ENCODE results near the gene SERINC4. TPM values are rescaled to one million over a fixed set of nuclear protein-coding genes. Genes with fewer than 3 reads are reported as not detected.

Gene SERINC4
- total and polyA plus RNA-seq, 2 of the 4 experiments (the other 2 are of a cell fraction), result under 0.01 to 0.09 TPM

- no TSS peak for BruUV-seq (replicated peaks)
- Histone ChIP-seq H4K20me1 (ENCODE audit: insufficient read depth, low read length) (no peaks in the 10 kb centered on the region), H3K27me3 (ENCODE audit: control insufficient read depth, insufficient read depth, low read length) (no peaks in the 10 kb centered on the region), H3K23ac (ENCODE audit: low read depth, low read length) (no peak overlapping the region), H3K27ac (ENCODE audit: insufficient read depth, low read length) (no peak overlapping the region), H3K18ac (ENCODE audit: low read depth, low read length) (no peak overlapping the region), H2BK20ac (ENCODE audit: low read depth, low read length) (no peak overlapping the region), H3K14ac (replicated peaks; ENCODE audit: low read depth, low read length) (no peak overlapping the region), H3K4ac (ENCODE audit: low read depth, low read length) (no peak overlapping the region), H2BK120ac (ENCODE audit: low read depth, low read length) (no peak overlapping the region), H3K36me3 (ENCODE audit: control insufficient read depth, insufficient read depth, low read length) (peaks cover 71% of the 10 kb centered on the region), H3K4me1 (ENCODE audit: control insufficient read depth, insufficient read depth, low read length) (no peaks in the 10 kb centered on the region; the same call in 1 of the 2 replicates), H2BK5ac (ENCODE audit: low read depth, low read length, poor library complexity, severe bottlenecking) (no peak overlapping the region), H3K4me2 (ENCODE audit: low read depth, low read length) (no peak overlapping the region), H2BK15ac (ENCODE audit: low read depth, low read length) (no peak overlapping the region), H3K79me1 (ENCODE audit: low read depth in 1 of 2, low read length in 2 of 2) (peaks cover 11 to 22% of the 10 kb centered on the region in 2 experiments), H4K8ac (ENCODE audit: low read depth in 2 of 2, low read length in 2 of 2) (no peak overlapping the region), H3K56ac (ENCODE audit: extremely low read depth, insufficient read depth, low read length) (no peak overlapping the region), H4K91ac (ENCODE audit: insufficient read depth, low read depth, low read length) (no peak overlapping the region), H3K4me3 (ENCODE audit: insufficient read depth, low read depth, low read length) (no peak overlapping the region), H4K5ac (ENCODE audit: low read depth, low read length) (no peak overlapping the region), H2AK9ac (replicated peaks; ENCODE audit: low read depth, low read length, poor library complexity) (no peak overlapping the region), H3K9me1 (ENCODE audit: insufficient read depth, low read length) (peaks cover 8% of the 10 kb centered on the region), H2AK5ac (ENCODE audit: low read depth, low read length) (no peak overlapping the region), H3K9ac (ENCODE audit: low read depth, low read length) (no peak overlapping the region), H3K9me3 (ENCODE audit: control insufficient read depth, insufficient read depth, low read length) (no peaks in the 10 kb centered on the region), H2AFZ (replicated peaks; ENCODE audit: low read length, poor library complexity) (no peak overlapping the region)
- whole genome bisulfite sequencing, 2 experiments (ENCODE audit: extremely low coverage in 2 of 2, insufficient read length in 1 of 2), result no CpG with 5 or more reads among the region's 6 CpGs
- DNase-seq (no peak), ATAC-seq (ENCODE audit: low read depth) (peak; percentile 14; the same call in 1 of the 2 replicates)
- in situ Hi-C loops (cut with MboI; ENCODE audit: low sequenced_read_pairs) (no loop called here), dilution Hi-C loops (cut with HindIII; ENCODE audit: low sequenced_read_pairs, unreplicated experiment) (no loop called here), intact Hi-C loops (cut with micrococcal nuclease) (no loop called here)
- no peak for TF ChIP-seq RAD21 (IDR thresholded peaks at IDR 0.05; ENCODE audit: low read length)
- no peak for TF ChIP-seq CEBPB (IDR thresholded peaks at IDR 0.05; ENCODE audit: low read depth, low read length)
- no peak for TF ChIP-seq RFX5 (IDR thresholded peaks at IDR 0.05; ENCODE audit: low read depth, low read length)
- no peak for TF ChIP-seq BHLHE40 (IDR thresholded peaks at IDR 0.05; ENCODE audit: low read depth, low read length)
- TF ChIP-seq MXI1 (IDR thresholded peaks at IDR 0.05; ENCODE audit: borderline replicate concordance, low read depth, low read length), result no peak
- TF ChIP-seq USF2 (IDR thresholded peaks at IDR 0.05; ENCODE audit: low read depth, low read length), result no peak
- TF ChIP-seq ELK1 (IDR thresholded peaks at IDR 0.05; ENCODE audit: borderline replicate concordance, low read depth, low read length), result no peak
- TF ChIP-seq POLR2A (IDR thresholded peaks at IDR 0.05; ENCODE audit: low read depth, low read length), result no peak
- TF ChIP-seq RCOR1 (IDR thresholded peaks at IDR 0.05; ENCODE audit: insufficient replicate concordance, low read length), result no peak
- no peak for TF ChIP-seq MAZ (IDR thresholded peaks at IDR 0.05; ENCODE audit: borderline replicate concordance, low read depth, low read length)
- no peak for TF ChIP-seq MAFK (IDR thresholded peaks at IDR 0.05; ENCODE audit: low read depth, low read length)
- no peak for TF ChIP-seq NFE2L2 (IDR thresholded peaks at IDR 0.05; ENCODE audit: low read depth, low read length)
- no peak for TF ChIP-seq SMC3 (IDR thresholded peaks at IDR 0.05; ENCODE audit: low read depth, low read length)
- POLR2A ChIA-PET (ENCODE audit: unreplicated experiment), result interaction anchor here (0.6 kb wide), 1 partner anchor 13 kb away, joined by 3 read pairs; no protein-coding TSS in a partner anchor
- CTCF ChIA-PET, result interaction anchor here (0.6 kb wide), 1 partner anchor 115 kb away, joined by 3 read pairs; no protein-coding TSS in a partner anchor
Measured at GRCh38 chr15:43808960-43809678, 9.1 kb upstream of the SERINC4 start.

Measured in IMR-90 (cell line).